Thyroid gland (tissue), 4 donors: Measurements from ENCODE around the gene MAP1LC3B.

Experiments used
- CTCF ChIP-seq, 6 experiments: fragments of 200-600 bp in 3 of 6; fragments of 450-650 bp in 3 of 6; sonication (generic) in 3 of 6; IDR thresholded peaks; one replicate each; pipeline ENCODE4 v1.5.1; 2016 to 2019; ENCODE audit warnings: antibody characterized with exemption in 6 of 6, mild to moderate bottlenecking in 2 of 6, inconsistent platforms in 1 of 6, moderate library complexity in 1 of 6
- POLR2A ChIP-seq, 2 donors: fragments of 450-650 bp; IDR thresholded peaks; one replicate each; pipeline ENCODE4 v1.6.1; 2017; ENCODE audit warnings: antibody characterized with exemption in 2 of 2, mild to moderate bottlenecking in 2 of 2, moderate library complexity in 1 of 2

- TF ChIP-seq POLR2A (IDR thresholded peaks at IDR 0.05) (no peak), CTCF (IDR thresholded peaks at IDR 0.05) (no peak)
Observed at GRCh38 chr16:87369117-87369765, 22.9 kb upstream of the MAP1LC3B start.
